Measurements from ENCODE around the gene ARAP2. TPM values are rescaled to one million over a fixed set of nuclear protein-coding genes. Genes with fewer than 3 reads are reported as not detected.

Gene ARAP2
- polyA plus RNA-seq, 1 donor (not counting 4 experiments of a cell fraction or from before 2014, with no cell fraction given), result 9.3 TPM

DNA sequence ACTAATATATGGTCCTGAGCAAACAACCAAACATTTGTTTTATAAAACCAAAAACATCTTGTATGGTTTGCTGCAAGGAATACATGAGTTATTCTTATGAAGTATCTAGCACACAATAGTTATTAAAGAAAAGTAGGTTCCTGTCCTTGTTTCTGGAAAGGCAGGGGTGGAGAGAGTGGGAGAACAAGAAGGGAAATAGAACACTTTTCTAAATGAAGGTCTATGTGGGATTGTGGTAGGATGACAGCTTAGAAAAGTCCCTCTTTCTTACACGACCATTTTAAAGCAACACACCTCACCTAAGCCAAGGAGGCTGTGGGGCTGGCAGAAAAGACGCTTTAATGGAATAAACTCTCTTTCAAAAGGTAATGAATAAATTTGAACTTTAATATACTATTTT is 164.6 kb downstream of the ARAP2 start:
- Histone ChIP-seq H3K36me3 (ENCODE audit: control insufficient read depth in 2 of 2, extremely low read depth in 1 of 2, insufficient read depth in 2 of 2, low read length in 2 of 2) (peaks cover 2 to 5% of the 10 kb centered on the region in 2 experiments), H3K79me2 (ENCODE audit: control insufficient read depth, insufficient read depth, low read length) (no peaks in the 10 kb centered on the region), H3K9me1 (ENCODE audit: control insufficient read depth, extremely low read depth, insufficient read depth, low read length) (no peaks in the 10 kb centered on the region), H3K9ac (ENCODE audit: control insufficient read depth, extremely low read depth, insufficient read depth, low read length) (no peak overlapping the region), H3K9me3 (ENCODE audit: control insufficient read depth, low read depth, low read length) (no peaks in the 10 kb centered on the region), H3K4me3 (ENCODE audit: control insufficient read depth in 2 of 3, extremely low read depth in 1 of 3, insufficient read depth in 2 of 3, low read depth in 1 of 3, low read length in 3 of 3) (no peak overlapping the region), H4K20me1 (ENCODE audit: control insufficient read depth, extremely low read depth, insufficient read depth, low read length) (no peaks in the 10 kb centered on the region), H3K4me1 (ENCODE audit: control insufficient read depth, extremely low read depth, insufficient read depth, low read length) (no peaks in the 10 kb centered on the region), H3K4me2 (ENCODE audit: control insufficient read depth, extremely low read depth, insufficient read depth, low read depth, low read length) (no peak overlapping the region), H3K27me3 (ENCODE audit: control insufficient read depth, extremely low read depth, insufficient read depth, low read length) (no peaks in the 10 kb centered on the region), H2AFZ (ENCODE audit: control insufficient read depth, low read length) (no peak overlapping the region), H3K27ac (ENCODE audit: control insufficient read depth, insufficient read depth, low read length) (no peak overlapping the region)
- dilution Hi-C loops (cut with MboI; ENCODE audit: extremely low pct_ligation_motif_present, low sequenced_read_pairs), result no loop called here
- DNase-seq (ENCODE audit: low read depth, low spot score) (no peak), FAIRE-seq (no peak)
- TF ChIP-seq, protein P1, sequence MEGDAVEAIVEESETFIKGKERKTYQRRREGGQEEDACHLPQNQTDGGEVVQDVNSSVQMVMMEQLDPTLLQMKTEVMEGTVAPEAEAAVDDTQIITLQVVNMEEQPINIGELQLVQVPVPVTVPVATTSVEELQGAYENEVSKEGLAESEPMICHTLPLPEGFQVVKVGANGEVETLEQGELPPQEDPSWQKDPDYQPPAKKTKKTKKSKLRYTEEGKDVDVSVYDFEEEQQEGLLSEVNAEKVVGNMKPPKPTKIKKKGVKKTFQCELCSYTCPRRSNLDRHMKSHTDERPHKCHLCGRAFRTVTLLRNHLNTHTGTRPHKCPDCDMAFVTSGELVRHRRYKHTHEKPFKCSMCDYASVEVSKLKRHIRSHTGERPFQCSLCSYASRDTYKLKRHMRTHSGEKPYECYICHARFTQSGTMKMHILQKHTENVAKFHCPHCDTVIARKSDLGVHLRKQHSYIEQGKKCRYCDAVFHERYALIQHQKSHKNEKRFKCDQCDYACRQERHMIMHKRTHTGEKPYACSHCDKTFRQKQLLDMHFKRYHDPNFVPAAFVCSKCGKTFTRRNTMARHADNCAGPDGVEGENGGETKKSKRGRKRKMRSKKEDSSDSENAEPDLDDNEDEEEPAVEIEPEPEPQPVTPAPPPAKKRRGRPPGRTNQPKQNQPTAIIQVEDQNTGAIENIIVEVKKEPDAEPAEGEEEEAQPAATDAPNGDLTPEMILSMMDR (optimal IDR thresholded peaks at IDR 0.05 in 1 of 3, IDR thresholded peaks at IDR 0.05 in 1 of 3, conservative IDR thresholded peaks at IDR 0.05 in 1 of 3; ENCODE audit: extremely low read depth in 1 of 3, insufficient read depth in 2 of 3, low read length in 3 of 3), result no peak
- no peak for TF ChIP-seq EZH2 (IDR thresholded peaks at IDR 0.05; ENCODE audit: low read length)

DNA sequence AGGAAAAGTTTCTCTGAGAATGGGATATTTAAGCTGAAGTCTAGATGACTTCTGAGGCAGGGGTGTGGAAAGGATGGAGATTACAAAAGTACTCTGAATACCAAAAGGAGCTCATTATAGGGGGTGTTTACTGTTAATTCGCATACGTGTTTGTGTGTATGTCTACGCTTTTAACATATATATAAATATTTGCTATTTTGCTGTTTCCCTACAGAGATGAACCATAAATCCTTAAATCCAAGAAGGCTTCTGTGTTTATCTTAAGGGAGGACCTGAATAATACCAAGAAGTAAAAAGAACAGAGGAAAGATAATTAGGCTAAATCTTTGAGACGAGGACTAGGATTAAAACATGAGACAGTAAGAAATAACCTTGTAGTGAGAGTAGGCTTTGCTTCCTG is 166.0 kb downstream of the ARAP2 start:
- no peak overlapping the region for H3K4me2 ChIP-seq (ENCODE audit: control insufficient read depth, extremely low read depth, insufficient read depth, low read depth, low read length)
- peaks cover 2 to 5% of the 10 kb centered on the region in 2 experiments for H3K36me3 ChIP-seq (ENCODE audit: control insufficient read depth in 2 of 2, extremely low read depth in 1 of 2, insufficient read depth in 2 of 2, low read length in 2 of 2)
- H3K79me2 ChIP-seq (ENCODE audit: control insufficient read depth, insufficient read depth, low read length), result no peaks in the 10 kb centered on the region
- DNase-seq (ENCODE audit: low read depth, low spot score) (no peak), FAIRE-seq (no peak)
- no peaks in the 10 kb centered on the region for H3K4me1 ChIP-seq (ENCODE audit: control insufficient read depth, extremely low read depth, insufficient read depth, low read length)
- H3K9ac ChIP-seq (ENCODE audit: control insufficient read depth, extremely low read depth, insufficient read depth, low read length), result no peak overlapping the region
- H3K27ac ChIP-seq (ENCODE audit: control insufficient read depth, insufficient read depth, low read length), result no peak overlapping the region
- no peak overlapping the region for H2AFZ ChIP-seq (ENCODE audit: control insufficient read depth, low read length)
- H3K9me1 ChIP-seq (ENCODE audit: control insufficient read depth, extremely low read depth, insufficient read depth, low read length), result no peaks in the 10 kb centered on the region
- no peaks in the 10 kb centered on the region for H3K9me3 ChIP-seq (ENCODE audit: control insufficient read depth, low read depth, low read length)
- H4K20me1 ChIP-seq (ENCODE audit: control insufficient read depth, extremely low read depth, insufficient read depth, low read length), result no peaks in the 10 kb centered on the region
- dilution Hi-C loops (cut with MboI; ENCODE audit: extremely low pct_ligation_motif_present, low sequenced_read_pairs), result no loop called here
- H3K4me3 ChIP-seq (ENCODE audit: control insufficient read depth in 2 of 3, extremely low read depth in 1 of 3, insufficient read depth in 2 of 3, low read depth in 1 of 3, low read length in 3 of 3), result no peak overlapping the region
- no peaks in the 10 kb centered on the region for H3K27me3 ChIP-seq (ENCODE audit: control insufficient read depth, extremely low read depth, insufficient read depth, low read length)
- TF ChIP-seq EZH2 (IDR thresholded peaks at IDR 0.05; ENCODE audit: low read length), result no peak
- TF ChIP-seq, protein P1 (optimal IDR thresholded peaks at IDR 0.05 in 1 of 3, IDR thresholded peaks at IDR 0.05 in 1 of 3, conservative IDR thresholded peaks at IDR 0.05 in 1 of 3; ENCODE audit: extremely low read depth in 1 of 3, insufficient read depth in 2 of 3, low read length in 3 of 3), result no peak

All from keratinocyte (primary cell).